NCI-H1048 (cell line): Measurements from ENCODE around the gene TRIM17.

Experiments used
- DNase-seq: peaks from one replicate; lab custom pipeline; 2025; lab: John Stamatoyannopoulos, UW

The TRIM17 gene

GRCh38 chr1:228416217-228416933 lies at the start of gene TRIM17:
TRIM17 (minus strand) TSS chr1:228416861; CDS start chr1:228415072, 1,789 bp downstream.
- peak; percentile 43 for DNase-seq

GRCh38 chr1:228465571-228466146 lies 49.0 kb upstream of the TRIM17 start:
- DNase-seq: no peak

- no peak for DNase-seq
These were observed 48.5 kb upstream of the TRIM17 start for GRCh38 chr1:228465141-228465540.

GRCh38 chr1:228464487-228464983 lies 47.9 kb upstream of the TRIM17 start:
- peak; percentile 41 for DNase-seq

- no peak for DNase-seq
These were observed 47.1 kb upstream of the TRIM17 start for GRCh38 chr1:228463559-228464455.

GRCh38 chr1:228463009-228463558 lies 46.4 kb upstream of the TRIM17 start:
- no peak for DNase-seq

GRCh38 chr1:228462560-228462959 lies 45.9 kb upstream of the TRIM17 start:
- DNase-seq: no peak

GRCh38 chr1:228460821-228461220 lies 44.2 kb upstream of the TRIM17 start:
- no peak for DNase-seq

GRCh38 chr1:228459091-228459993 lies 42.7 kb upstream of the TRIM17 start:
- DNase-seq: no peak

- peak; percentile 97 for DNase-seq
These were observed 40.9 kb upstream of the TRIM17 start for GRCh38 chr1:228457396-228458176.

- no peak for DNase-seq
These were observed 40.3 kb upstream of the TRIM17 start for GRCh38 chr1:228457017-228457395.

- no peak for DNase-seq
These were observed 39.8 kb upstream of the TRIM17 start for GRCh38 chr1:228456252-228457016.

- no peak for DNase-seq
These were observed 39.1 kb upstream of the TRIM17 start for GRCh38 chr1:228455715-228456114.

GRCh38 chr1:228454238-228454637 lies 37.6 kb upstream of the TRIM17 start:
- DNase-seq: no peak

GRCh38 chr1:228453614-228454013 lies 37.0 kb upstream of the TRIM17 start:
- no peak for DNase-seq

GRCh38 chr1:228453022-228453560 lies 36.4 kb upstream of the TRIM17 start:
- DNase-seq: no peak

GRCh38 chr1:228452194-228453021 lies 35.7 kb upstream of the TRIM17 start:
- DNase-seq: no peak

- no peak for DNase-seq
These were observed 33.5 kb upstream of the TRIM17 start for GRCh38 chr1:228450200-228450599.
